ENCODE data around the gene PHACTR3.

Gene PHACTR3

GRCh38 chr20:59667981-59668515 lies 63.7 kb downstream of the PHACTR3 start:
- in situ Hi-C loops (cut with MboI; ENCODE audit: low sequenced_read_pairs) = no loop called here

GRCh38 chr20:59668926-59669850 lies 64.8 kb downstream of the PHACTR3 start:
- in situ Hi-C loops (cut with MboI; ENCODE audit: low sequenced_read_pairs) = no loop called here

GRCh38 chr20:59670786-59671492 lies 66.6 kb downstream of the PHACTR3 start:
- in situ Hi-C loops (cut with MboI; ENCODE audit: low sequenced_read_pairs) = no loop called here

GRCh38 chr20:59671661-59672471 lies 67.5 kb downstream of the PHACTR3 start:
- in situ Hi-C loops (cut with MboI; ENCODE audit: low sequenced_read_pairs) = no loop called here

GRCh38 chr20:59672576-59672975 lies 68.2 kb downstream of the PHACTR3 start:
- in situ Hi-C loops (cut with MboI; ENCODE audit: low sequenced_read_pairs) = no loop called here

- in situ Hi-C loops (cut with MboI; ENCODE audit: low sequenced_read_pairs) = no loop called here
Observed at GRCh38 chr20:59673288-59673997, 69.1 kb downstream of the PHACTR3 start.

- in situ Hi-C loops (cut with MboI; ENCODE audit: low sequenced_read_pairs) = no loop called here
Observed at GRCh38 chr20:59673998-59674445, 69.7 kb downstream of the PHACTR3 start.

GRCh38 chr20:59676126-59676850 lies 71.9 kb downstream of the PHACTR3 start:
- in situ Hi-C loops (cut with MboI; ENCODE audit: low sequenced_read_pairs) = no loop called here

- in situ Hi-C loops (cut with MboI; ENCODE audit: low sequenced_read_pairs) = no loop called here
Observed at GRCh38 chr20:59676851-59677182, 72.5 kb downstream of the PHACTR3 start.

GRCh38 chr20:59677586-59677985 lies 73.2 kb downstream of the PHACTR3 start:
- in situ Hi-C loops (cut with MboI; ENCODE audit: low sequenced_read_pairs) = no loop called here

GRCh38 chr20:59678288-59678687 lies 73.9 kb downstream of the PHACTR3 start:
- in situ Hi-C loops (cut with MboI; ENCODE audit: low sequenced_read_pairs) = no loop called here

- in situ Hi-C loops (cut with MboI; ENCODE audit: low sequenced_read_pairs) = no loop called here
Observed at GRCh38 chr20:59678951-59679350, 74.6 kb downstream of the PHACTR3 start.

GRCh38 chr20:59680148-59680650 lies 75.9 kb downstream of the PHACTR3 start:
- in situ Hi-C loops (cut with MboI; ENCODE audit: low sequenced_read_pairs) = no loop called here

- in situ Hi-C loops (cut with MboI; ENCODE audit: low sequenced_read_pairs) = no loop called here
Observed at GRCh38 chr20:59680852-59681251, 76.5 kb downstream of the PHACTR3 start.

GRCh38 chr20:59682603-59683002 lies 78.3 kb downstream of the PHACTR3 start:
- in situ Hi-C loops (cut with MboI; ENCODE audit: low sequenced_read_pairs) = no loop called here

GRCh38 chr20:59683181-59683580 lies 78.8 kb downstream of the PHACTR3 start:
- in situ Hi-C loops (cut with MboI; ENCODE audit: low sequenced_read_pairs) = no loop called here

GRCh38 chr20:59684685-59685242 lies 80.4 kb downstream of the PHACTR3 start:
- in situ Hi-C loops (cut with MboI; ENCODE audit: low sequenced_read_pairs) = no loop called here

GRCh38 chr20:59686404-59687346 lies 82.3 kb downstream of the PHACTR3 start:
- in situ Hi-C loops (cut with MboI; ENCODE audit: low sequenced_read_pairs) = no loop called here

All from HL-60/S4 treated with retinoic acid at 250 ng/mL for 4 days and 3 days (cell line).